Mucosa of descending colon (tissue), 3 donors: ENCODE measurements around the gene HOXD9. TPM values are rescaled to one million over a fixed set of nuclear protein-coding genes. Genes with fewer than 3 reads are reported as not detected.
A peak's percentile ranks its signal among the peaks of the same experiment; 100 is the strongest.

Source experiments
- ATAC-seq: fragments of 200-7000 bp; cut with Tn5 transposase; one replicate; pipeline ENCODE4 v1.9.1; 2020; ENCODE audit warnings: mild to moderate bottlenecking, moderate library complexity
- DNase-seq, 3 donors: peaks; one replicate each; pipeline ENCODE4 v3.0.0-alpha.2; 2020
- H3K36me3 ChIP-seq: fragments of 200-600 bp; one replicate; pipeline ENCODE4 v1.8.0; 2021; ENCODE audit warnings: low read depth, mild to moderate bottlenecking
- H3K4me1 ChIP-seq: fragments of 200-600 bp; one replicate; pipeline ENCODE4 v1.8.0; 2021; ENCODE audit warnings: low read depth, mild to moderate bottlenecking
- H3K4me3 ChIP-seq: fragments of 200-600 bp; one replicate; pipeline ENCODE4 v1.8.0; 2021; ENCODE audit warnings: mild to moderate bottlenecking
- H3K9me3 ChIP-seq: fragments of 200-600 bp; one replicate; pipeline ENCODE4 v1.8.0; 2021; ENCODE audit warnings: mild to moderate bottlenecking
- CTCF ChIP-seq: fragments of 200-600 bp; IDR thresholded peaks from one replicate; pipeline ENCODE4 v1.8.0; 2022; ENCODE audit warnings: antibody characterized with exemption, mild to moderate bottlenecking
- intact Hi-C, 2 donors: fragments of 100-400 bp; cut with DNase I in 1 of 2; cut with micrococcal nuclease in 1 of 2; formaldehyde crosslinking; loops; one replicate each; pipeline versions ENCODE4 v1.11.0 to v1.11.1; 2022; cut with DNase I, micrococcal nuclease
- total RNA-seq, 3 donors: library from RNA; stranded (reverse); fragmentation: NEBNext Ultra II Directional in 2 of 3; extraction: Animal tissue kit (Norgen Biotek cat#: 25700) in 2 of 3; gene quantifications; one replicate each; pipeline versions ENCODE4 v1.2.1 to v1.2.4, GENCODE V29; 2021 to 2023
- donor health status: DM: no; HTN: no; CAD: no; lungs with moderate emphysema.
- donor health status: DM: no; HTN: no; CAD: no.
- donor health status: DM: no; HTN: yes; CAD: no.

HOXD9 gene
- total RNA-seq, 3 donors from 2014 or later = 2.1 to 5.6 (median 2.2) TPM

- TF ChIP-seq CTCF = no peak
- intact Hi-C loops = loop anchor here in 1 of 2 donors (5.0 to 10.0 kb wide), 2 partner anchors 397 to 720 kb away; no protein-coding TSS in a partner anchor
- H3K4me1 ChIP-seq = peaks cover 29% of the 10 kb centered on the region
- no peaks in the 10 kb centered on the region for H3K9me3 ChIP-seq
- no peaks in the 10 kb centered on the region for H3K36me3 ChIP-seq
- ATAC-seq (no peak), DNase-seq (no peak)
- H3K4me3 ChIP-seq = no peak overlapping the region
Measured at GRCh38 chr2:176084611-176085119, 37.9 kb upstream of the HOXD9 start.

GRCh38 chr2:176085120-176085788 is 37.3 kb upstream of the HOXD9 start:
- Histone ChIP-seq H3K36me3 (no peaks in the 10 kb centered on the region), H3K4me1 (peaks cover 26% of the 10 kb centered on the region), H3K4me3 (no peak overlapping the region), H3K9me3 (no peaks in the 10 kb centered on the region)
- intact Hi-C loops = loop anchor here in 1 of 2 donors (10.0 kb wide), 1 partner anchor 720 kb away; no protein-coding TSS in a partner anchor
- TF ChIP-seq CTCF = no peak
- DNase-seq = no peak
- ATAC-seq = no peak

- Histone ChIP-seq H3K4me1 (peaks cover 23% of the 10 kb centered on the region), H3K36me3 (no peaks in the 10 kb centered on the region), H3K9me3 (no peaks in the 10 kb centered on the region), H3K4me3 (no peak overlapping the region)
- no peak for TF ChIP-seq CTCF
- peak; percentile 50 to 63 (median 55) for DNase-seq
- peak; percentile 16 for ATAC-seq
- intact Hi-C loops = loop anchor here in 1 of 2 donors (10.0 kb wide), 1 partner anchor 721 kb away; no protein-coding TSS in a partner anchor
Measured at GRCh38 chr2:176085861-176086771, 36.4 kb upstream of the HOXD9 start.

GRCh38 chr2:176087330-176088047 is 35.0 kb upstream of the HOXD9 start:
- Histone ChIP-seq H3K4me1 (peaks cover 16% of the 10 kb centered on the region), H3K9me3 (no peaks in the 10 kb centered on the region), H3K36me3 (no peaks in the 10 kb centered on the region), H3K4me3 (no peak overlapping the region)
- intact Hi-C loops = loop anchor here in 1 of 2 donors (10.0 kb wide), 1 partner anchor 723 kb away; no protein-coding TSS in a partner anchor
- ATAC-seq = no peak
- TF ChIP-seq CTCF = no peak
- no peak for DNase-seq
